GM18498 (cell line): ENCODE measurements around the gene RAB40B.
"Not testable (repeated sequence)": the region's sequence is repeated elsewhere in the genome, so short reads cannot be mapped to it uniquely, and the experiment has no call there.

Source experiments
- ATAC-seq: cut with Tn5 transposase; IDR thresholded peaks from one replicate; pipeline ENCODE4 v1.9.1; 2021; ENCODE audit warnings: mild to moderate bottlenecking, moderate library complexity; ENCODE audit not compliant: unreplicated experiment

RAB40B gene

GRCh38 chr17:82698065-82698973, at the start of gene RAB40B:
Gene RAB40B, minus strand, starts transcription at chr17:82698698. Its CDS starts 102 bp downstream, at chr17:82698596.
- peak; percentile 96 for ATAC-seq

- no peak for ATAC-seq
These were observed 47.0 kb upstream of the RAB40B start for GRCh38 chr17:82745524-82745923.

GRCh38 chr17:82744736-82745135, 46.2 kb upstream of the RAB40B start:
- ATAC-seq: not testable (repeated sequence)

GRCh38 chr17:82743344-82744219, 45.1 kb upstream of the RAB40B start:
- ATAC-seq: no peak

GRCh38 chr17:82740906-82741759, 42.6 kb upstream of the RAB40B start:
- no peak for ATAC-seq

GRCh38 chr17:82737967-82738877, 39.7 kb upstream of the RAB40B start:
- no peak for ATAC-seq

GRCh38 chr17:82736511-82737185, 38.1 kb upstream of the RAB40B start:
- no peak for ATAC-seq

- no peak for ATAC-seq
These were observed 36.7 kb upstream of the RAB40B start, which contains the start of gene FN3K for GRCh38 chr17:82734987-82735866. Gene FN3K, plus strand, starts transcription at chr17:82735615. Its CDS starts 22 bp downstream, at chr17:82735637.

- ATAC-seq: no peak
These were observed 33.7 kb upstream of the RAB40B start for GRCh38 chr17:82732118-82732743.

- no peak for ATAC-seq
These were observed 31.2 kb upstream of the RAB40B start for GRCh38 chr17:82729479-82730260.

GRCh38 chr17:82726427-82726826, 27.9 kb upstream of the RAB40B start:
- ATAC-seq: no peak

- ATAC-seq: no peak
These were observed 24.8 kb upstream of the RAB40B start for GRCh38 chr17:82723169-82723807.

GRCh38 chr17:82722341-82723013, 24.0 kb upstream of the RAB40B start:
- ATAC-seq: no peak

- no peak for ATAC-seq
These were observed 21.7 kb upstream of the RAB40B start for GRCh38 chr17:82720204-82720603.

- no peak for ATAC-seq
These were observed 20.6 kb upstream of the RAB40B start for GRCh38 chr17:82718986-82719685.
